ENCODE data around the gene TIAL1. TPM values are rescaled to one million over a fixed set of nuclear protein-coding genes. Genes with fewer than 3 reads are reported as not detected.
A peak's percentile ranks its signal among the peaks of the same experiment; 100 is the strongest.

Gene TIAL1
- total RNA-seq, 1 experiment from 2014 or later = 220 TPM

GRCh38 chr10:119523895-119524719 lies 72.7 kb downstream of the TIAL1 start:
- H2AFZ ChIP-seq (ENCODE audit: low read depth, low read length, poor library complexity, severe bottlenecking) = no peak overlapping the region
- intact Hi-C loops (cut with micrococcal nuclease) = loop anchor here (2.0 kb wide), 1 partner anchor 19 kb away; the partner anchor contains the start of gene RGS10
- POLR2A ChIA-PET = interaction anchor here (1.3 to 2.7 kb wide), 3 partner anchors 19 to 127 kb away, joined by 3 to 9 read pairs (median 3); partner anchors contain the start of genes BAG3 and RGS10
- CTCF ChIA-PET = interaction anchor here (1.3 to 1.8 kb wide), 2 partner anchors 14 to 78 kb away, joined by 3 to 5 read pairs; no protein-coding TSS in a partner anchor
- H4K20me1 ChIP-seq (ENCODE audit: insufficient read depth) = no peaks in the 10 kb centered on the region
- peak overlapping the region; percentile 66 for H3K27ac ChIP-seq (ENCODE audit: low read depth, low read length)
- peak overlapping the region; percentile 53 for H3K9ac ChIP-seq (ENCODE audit: low read length)
- H3K4me3 ChIP-seq (replicated peaks in 1 of 2; ENCODE audit: low read depth in 1 of 2, low read length in 2 of 2) = peak overlapping the region in 1 of 2 experiments; percentile 30; a peak in 1 of 4 replicates
- peaks cover 28 to 45% of the 10 kb centered on the region in 2 experiments for H3K4me1 ChIP-seq (ENCODE audit: control insufficient read depth in 1 of 2, insufficient read depth in 2 of 2, low read length in 2 of 2)
- ATAC-seq (no peak), DNase-seq (ENCODE audit: low read depth, low spot score) (no peak)
- peak overlapping the region; percentile 67 for H3K4me2 ChIP-seq (ENCODE audit: low read length)
- peaks cover 0 to 26% of the 10 kb centered on the region in 2 experiments; a peak in 1 of 4 replicates for H3K36me3 ChIP-seq (ENCODE audit: control insufficient read depth in 1 of 2, insufficient read depth in 2 of 2, low read length in 2 of 2)
- RAD21 ChIA-PET (ENCODE audit: low non-redundant PET in 1 of 2, low total read pairs in 2 of 2, uncharacterized antibody in 2 of 2, unreplicated experiment in 2 of 2) = no interaction called here
- TF ChIP-seq RAD21 (IDR thresholded peaks at IDR 0.05; ENCODE audit: low read depth) (no peak), JUND (IDR thresholded peaks at IDR 0.05) (no peak), YY1 (IDR thresholded peaks at IDR 0.05; ENCODE audit: extremely low read depth, insufficient replicate concordance, low read depth, low read length) (no peak), REST (IDR thresholded peaks at IDR 0.05; ENCODE audit: low read depth) (no peak), ZBTB33 (IDR thresholded peaks at IDR 0.05; ENCODE audit: extremely low read depth, insufficient replicate concordance, low read length) (no peak), CTCF (IDR thresholded peaks at IDR 0.05 in 2 of 3, conservative IDR thresholded peaks at IDR 0.05 in 1 of 3; ENCODE audit: borderline replicate concordance in 1 of 3, insufficient read depth in 1 of 3, low read depth in 2 of 3, low read length in 2 of 3) (no peak), POLR2A (IDR thresholded peaks at IDR 0.05; ENCODE audit: borderline replicate concordance, extremely low read depth, insufficient read depth, insufficient read length) (no peak), SIN3A (IDR thresholded peaks at IDR 0.05; ENCODE audit: low read depth) (no peak), CBX3 (IDR thresholded peaks at IDR 0.05; ENCODE audit: low read depth) (no peak), SRF (IDR thresholded peaks at IDR 0.05; ENCODE audit: low read depth) (no peak), FOSL1 (IDR thresholded peaks at IDR 0.05; ENCODE audit: low read depth) (no peak), SP1 (IDR thresholded peaks at IDR 0.05; ENCODE audit: low read depth) (no peak), EZH2phosphoT487 (IDR thresholded peaks at IDR 0.05; ENCODE audit: borderline replicate concordance) (no peak), EZH2 (IDR thresholded peaks at IDR 0.05) (no peak)
- peaks cover 20% of the 10 kb centered on the region for H3K79me2 ChIP-seq (ENCODE audit: insufficient read depth, low read length)
- H3K27me3 ChIP-seq (ENCODE audit: insufficient read depth, low read length) = no peaks in the 10 kb centered on the region
- H3K9me2 ChIP-seq (ENCODE audit: insufficient read depth) = no peaks in the 10 kb centered on the region
- H3K9me3 ChIP-seq (ENCODE audit: control insufficient read depth in 1 of 2, insufficient read depth in 1 of 2, low read depth in 1 of 2, low read length in 2 of 2) = no peaks in the 10 kb centered on the region
- BruUV-seq (replicated peaks) = no TSS peak
